HEK293 (cell line): Measurements from ENCODE around the gene EML4.

Source experiments
- CTCF ChIA-PET: fragments of 350-600 bp; formaldehyde crosslinking; extraction: SDS; loops from one replicate; lab custom pipeline; 2021; ENCODE audit warnings: antibody characterized with exemption; lab: Yijun Ruan, JAX
- POLR2A ChIA-PET: fragments of 300-600 bp; formaldehyde crosslinking; extraction: SDS; loops from one replicate; lab custom pipeline; 2020; ENCODE audit warnings: antibody characterized with exemption, inconsistent platforms; lab: Yijun Ruan, JAX
- H3K27ac ChIP-seq: fragments of 200-500 bp; sonication (Bioruptor generic); 2 replicates; pipeline ENCODE4 v1.5.1; 2014; ENCODE audit warnings: low read depth, low read length, control low read depth, inconsistent platforms; ENCODE audit errors: extremely low read depth
- H3K36me3 ChIP-seq, 2 experiments: fragments of 200-500 bp in 1 of 2; sonication (Bioruptor generic) in 1 of 2; 1 replicate in 1 of 2; 2 replicates in 1 of 2; pipeline ENCODE4 v1.5.1; 2014 to 2017; ENCODE audit warnings: inconsistent platforms in 2 of 2, low read length in 2 of 2; ENCODE audit not compliant: control insufficient read depth in 2 of 2, insufficient read depth in 1 of 2
- H3K4me1 ChIP-seq: fragments of 200-500 bp; sonication (Bioruptor generic); 2 replicates; pipeline ENCODE4 v1.5.1; 2014; ENCODE audit warnings: mild to moderate bottlenecking, low read length, inconsistent platforms; ENCODE audit not compliant: control insufficient read depth, insufficient read depth
- H3K4me3 ChIP-seq: 2 replicates; pipeline ENCODE4 v1.5.1; 2011; ENCODE audit warnings: low read depth, mild to moderate bottlenecking, control low read depth, low read length, moderate library complexity
- H3K9me3 ChIP-seq: fragments of 200-500 bp; sonication (Bioruptor generic); 2 replicates; pipeline ENCODE4 v1.5.1; 2014; ENCODE audit warnings: low read depth, low read length, inconsistent platforms; ENCODE audit not compliant: control insufficient read depth, insufficient read depth
- FEZF1 ChIP-seq: fragments of 450-650 bp; formaldehyde crosslinking; IDR thresholded peaks from 2 replicates; pipeline ENCODE4 v1.5.1; 2016; ENCODE audit warnings: missing biosample characterization, missing genetic modification characterization
- IKZF3 ChIP-seq: fragments of 450-650 bp; IDR thresholded peaks from 2 replicates; pipeline ENCODE4 v1.5.0; 2018; ENCODE audit warnings: missing biosample characterization, mild to moderate bottlenecking, missing genetic modification characterization, moderate library complexity
- KLF16 ChIP-seq: fragments of 450-650 bp; formaldehyde crosslinking; IDR thresholded peaks from 2 replicates; pipeline ENCODE4 v1.5.1; 2017; ENCODE audit warnings: missing biosample characterization, missing genetic modification characterization
- MZF1 ChIP-seq: fragments of 450-650 bp; formaldehyde crosslinking; IDR thresholded peaks from 2 replicates; pipeline ENCODE4 v1.5.1; 2017; ENCODE audit warnings: missing biosample characterization, missing genetic modification characterization, borderline replicate concordance
- OSR2 ChIP-seq: fragments of 450-650 bp; formaldehyde crosslinking; IDR thresholded peaks from 2 replicates; pipeline ENCODE4 v1.5.1; 2016; ENCODE audit warnings: missing biosample characterization, missing genetic modification characterization
- SALL2 ChIP-seq: fragments of 450-650 bp; formaldehyde crosslinking; IDR thresholded peaks from 2 replicates; pipeline ENCODE4 v1.5.0; 2017; ENCODE audit warnings: missing biosample characterization, mild to moderate bottlenecking, missing genetic modification characterization, borderline replicate concordance
- YY1 ChIP-seq: fragments of 450-650 bp; formaldehyde crosslinking; IDR thresholded peaks from 2 replicates; pipeline ENCODE4 v1.5.1; 2018; ENCODE audit warnings: missing biosample characterization, missing genetic modification characterization
- ZBTB1 ChIP-seq: fragments of 450-650 bp; formaldehyde crosslinking; IDR thresholded peaks from 2 replicates; pipeline ENCODE4 v1.5.1; 2016; ENCODE audit warnings: missing biosample characterization, missing genetic modification characterization
- ZFP69B ChIP-seq: fragments of 450-650 bp; formaldehyde crosslinking; IDR thresholded peaks from 2 replicates; pipeline ENCODE4 v1.5.1; 2016; ENCODE audit warnings: missing biosample characterization, missing genetic modification characterization
- ZNF10 ChIP-seq: fragments of 450-650 bp; formaldehyde crosslinking; IDR thresholded peaks from 2 replicates; pipeline ENCODE4 v1.5.1; 2017; ENCODE audit warnings: missing biosample characterization, missing genetic modification characterization
- ZNF112 ChIP-seq: fragments of 450-650 bp; formaldehyde crosslinking; IDR thresholded peaks from 2 replicates; pipeline ENCODE4 v1.5.0; 2017; ENCODE audit warnings: missing biosample characterization, missing genetic modification characterization
- ZNF16 ChIP-seq: fragments of 450-650 bp; formaldehyde crosslinking; IDR thresholded peaks from 2 replicates; pipeline ENCODE4 v1.5.1; 2016; ENCODE audit warnings: low read depth, missing biosample characterization, missing genetic modification characterization
- ZNF354C ChIP-seq: fragments of 450-650 bp; formaldehyde crosslinking; IDR thresholded peaks from 2 replicates; pipeline ENCODE4 v1.5.1; 2016; ENCODE audit warnings: missing biosample characterization, missing genetic modification characterization, low read depth, borderline replicate concordance
- ZNF391 ChIP-seq: fragments of 450-650 bp; formaldehyde crosslinking; IDR thresholded peaks from 2 replicates; pipeline ENCODE4 v1.5.1; 2016; ENCODE audit warnings: low read depth, missing biosample characterization, missing genetic modification characterization, borderline replicate concordance
- ZNF473 ChIP-seq: fragments of 450-650 bp; formaldehyde crosslinking; IDR thresholded peaks from 2 replicates; pipeline ENCODE4 v1.5.1; 2017; ENCODE audit warnings: missing biosample characterization, missing genetic modification characterization
- ZNF544 ChIP-seq: fragments of 450-650 bp; formaldehyde crosslinking; IDR thresholded peaks from 2 replicates; pipeline ENCODE4 v1.5.0; 2017; ENCODE audit warnings: missing biosample characterization, missing genetic modification characterization
- ZNF548 ChIP-seq: fragments of 450-650 bp; formaldehyde crosslinking; IDR thresholded peaks from 2 replicates; pipeline ENCODE4 v1.5.1; 2016; ENCODE audit warnings: missing biosample characterization, missing genetic modification characterization
- ZNF610 ChIP-seq: fragments of 450-650 bp; formaldehyde crosslinking; IDR thresholded peaks from 2 replicates; pipeline ENCODE4 v1.5.1; 2016; ENCODE audit warnings: missing biosample characterization, missing genetic modification characterization, borderline replicate concordance
- ZNF843 ChIP-seq: fragments of 450-650 bp; formaldehyde crosslinking; IDR thresholded peaks from 2 replicates; pipeline ENCODE4 v1.5.1; 2016; ENCODE audit warnings: missing biosample characterization, missing genetic modification characterization
- TF ChIP-seq, protein P1 (sequence below): fragments of 450-650 bp; formaldehyde crosslinking; optimal IDR thresholded peaks from 2 replicates; pipeline ENCODE3; 2016; ENCODE audit warnings: missing biosample characterization, mild to moderate bottlenecking, missing genetic modification characterization
- TF ChIP-seq, protein P2 (sequence below): fragments of 450-650 bp; formaldehyde crosslinking; IDR thresholded peaks from 2 replicates; pipeline ENCODE4 v1.5.1; 2017; ENCODE audit warnings: missing biosample characterization, missing genetic modification characterization
- TF ChIP-seq, protein P3 (sequence below): fragments of 450-650 bp; formaldehyde crosslinking; IDR thresholded peaks from 2 replicates; pipeline ENCODE4 v1.5.1; 2016; ENCODE audit warnings: missing biosample characterization, missing genetic modification characterization
- TF ChIP-seq, protein P4 (sequence below): fragments of 450-650 bp; formaldehyde crosslinking; IDR thresholded peaks from 2 replicates; pipeline ENCODE4 v1.5.1; 2016; ENCODE audit warnings: missing biosample characterization, missing genetic modification characterization

The EML4 gene

DNA sequence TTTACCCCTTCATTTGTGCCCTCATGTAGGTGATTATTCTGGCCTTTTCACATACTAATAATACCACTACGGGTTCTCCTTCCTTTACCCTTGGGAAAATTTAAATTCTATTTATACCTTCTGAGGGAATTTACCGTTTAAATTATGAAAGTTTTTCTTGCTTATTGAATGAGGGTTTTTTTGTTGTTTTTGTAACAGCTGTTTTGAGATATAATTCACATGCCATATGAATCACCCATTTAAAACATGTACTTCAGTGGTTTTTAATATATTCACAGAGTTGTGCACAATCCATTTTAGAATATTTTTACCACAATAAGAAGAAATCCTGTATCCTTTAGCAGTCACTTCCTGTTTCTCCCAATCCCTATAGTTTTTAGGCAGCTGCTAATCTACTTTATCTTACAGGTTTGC is 54.7 kb downstream of the EML4 start:
- no peak overlapping the region for H3K4me3 ChIP-seq
- H3K9me3 ChIP-seq: no peaks in the 10 kb centered on the region
- H3K36me3 ChIP-seq: no peaks in the 10 kb centered on the region
- TF ChIP-seq, protein P1, sequence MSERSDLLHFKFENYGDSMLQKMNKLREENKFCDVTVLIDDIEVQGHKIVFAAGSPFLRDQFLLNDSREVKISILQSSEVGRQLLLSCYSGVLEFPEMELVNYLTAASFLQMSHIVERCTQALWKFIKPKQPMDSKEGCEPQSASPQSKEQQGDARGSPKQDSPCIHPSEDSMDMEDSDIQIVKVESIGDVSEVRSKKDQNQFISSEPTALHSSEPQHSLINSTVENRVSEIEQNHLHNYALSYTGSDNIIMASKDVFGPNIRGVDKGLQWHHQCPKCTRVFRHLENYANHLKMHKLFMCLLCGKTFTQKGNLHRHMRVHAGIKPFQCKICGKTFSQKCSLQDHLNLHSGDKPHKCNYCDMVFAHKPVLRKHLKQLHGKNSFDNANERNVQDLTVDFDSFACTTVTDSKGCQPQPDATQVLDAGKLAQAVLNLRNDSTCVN (tag by site-specific recombination): no peak
- TF ChIP-seq ZNF473 (no peak), ZBTB1 (no peak), MZF1 (tag by site-specific recombination) (no peak), KLF16 (tag by site-specific recombination) (no peak), ZNF548 (tag by site-specific recombination) (no peak), IKZF3 (tag by site-specific recombination) (no peak), ZNF354C (no peak)
- CTCF ChIA-PET: interaction anchor here (0.7 to 1.1 kb wide), 2 partner anchors 16 to 129 kb away, joined by 3 read pairs; no protein-coding TSS in a partner anchor
- H3K4me1 ChIP-seq: no peaks in the 10 kb centered on the region
- H3K27ac ChIP-seq: no peak overlapping the region
- POLR2A ChIA-PET: no interaction called here

DNA sequence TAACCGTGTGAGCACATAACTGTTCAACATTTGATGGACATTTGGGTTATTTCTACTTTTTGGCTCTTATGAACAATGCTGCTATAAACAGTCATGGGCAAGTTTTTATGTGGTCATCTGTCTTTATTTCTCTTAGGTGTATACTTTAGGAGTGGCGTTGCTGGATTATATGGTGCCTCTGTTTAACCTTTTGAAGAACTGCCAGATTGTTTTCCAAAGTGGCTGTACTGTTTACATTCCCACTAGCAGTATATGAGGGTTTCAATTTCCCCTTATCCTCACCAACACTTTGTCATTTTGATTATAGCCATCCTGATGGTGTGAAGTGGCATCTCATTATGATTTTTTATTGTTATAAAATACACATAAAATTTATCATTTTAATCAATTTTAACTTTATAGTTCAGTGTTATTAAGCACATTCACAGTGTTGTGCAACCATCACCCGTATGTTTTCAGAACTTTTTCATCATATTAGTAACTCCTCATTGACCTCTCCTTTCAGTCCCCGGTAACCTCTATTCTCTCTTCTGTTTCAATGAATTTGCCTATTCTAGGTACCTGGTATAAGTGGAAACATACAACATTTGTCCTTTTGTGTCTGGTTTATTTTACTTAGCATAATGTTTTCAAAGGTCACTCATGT is 55.4 kb downstream of the EML4 start:
- Histone ChIP-seq H3K4me3 (no peak overlapping the region), H3K36me3 (no peaks in the 10 kb centered on the region), H3K27ac (no peak overlapping the region), H3K4me1 (no peaks in the 10 kb centered on the region), H3K9me3 (no peaks in the 10 kb centered on the region)
- TF ChIP-seq, protein P2, sequence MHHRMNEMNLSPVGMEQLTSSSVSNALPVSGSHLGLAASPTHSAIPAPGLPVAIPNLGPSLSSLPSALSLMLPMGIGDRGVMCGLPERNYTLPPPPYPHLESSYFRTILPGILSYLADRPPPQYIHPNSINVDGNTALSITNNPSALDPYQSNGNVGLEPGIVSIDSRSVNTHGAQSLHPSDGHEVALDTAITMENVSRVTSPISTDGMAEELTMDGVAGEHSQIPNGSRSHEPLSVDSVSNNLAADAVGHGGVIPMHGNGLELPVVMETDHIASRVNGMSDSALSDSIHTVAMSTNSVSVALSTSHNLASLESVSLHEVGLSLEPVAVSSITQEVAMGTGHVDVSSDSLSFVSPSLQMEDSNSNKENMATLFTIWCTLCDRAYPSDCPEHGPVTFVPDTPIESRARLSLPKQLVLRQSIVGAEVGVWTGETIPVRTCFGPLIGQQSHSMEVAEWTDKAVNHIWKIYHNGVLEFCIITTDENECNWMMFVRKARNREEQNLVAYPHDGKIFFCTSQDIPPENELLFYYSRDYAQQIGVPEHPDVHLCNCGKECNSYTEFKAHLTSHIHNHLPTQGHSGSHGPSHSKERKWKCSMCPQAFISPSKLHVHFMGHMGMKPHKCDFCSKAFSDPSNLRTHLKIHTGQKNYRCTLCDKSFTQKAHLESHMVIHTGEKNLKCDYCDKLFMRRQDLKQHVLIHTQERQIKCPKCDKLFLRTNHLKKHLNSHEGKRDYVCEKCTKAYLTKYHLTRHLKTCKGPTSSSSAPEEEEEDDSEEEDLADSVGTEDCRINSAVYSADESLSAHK (tag by site-specific recombination): peak; percentile 92
- TF ChIP-seq, protein P3, sequence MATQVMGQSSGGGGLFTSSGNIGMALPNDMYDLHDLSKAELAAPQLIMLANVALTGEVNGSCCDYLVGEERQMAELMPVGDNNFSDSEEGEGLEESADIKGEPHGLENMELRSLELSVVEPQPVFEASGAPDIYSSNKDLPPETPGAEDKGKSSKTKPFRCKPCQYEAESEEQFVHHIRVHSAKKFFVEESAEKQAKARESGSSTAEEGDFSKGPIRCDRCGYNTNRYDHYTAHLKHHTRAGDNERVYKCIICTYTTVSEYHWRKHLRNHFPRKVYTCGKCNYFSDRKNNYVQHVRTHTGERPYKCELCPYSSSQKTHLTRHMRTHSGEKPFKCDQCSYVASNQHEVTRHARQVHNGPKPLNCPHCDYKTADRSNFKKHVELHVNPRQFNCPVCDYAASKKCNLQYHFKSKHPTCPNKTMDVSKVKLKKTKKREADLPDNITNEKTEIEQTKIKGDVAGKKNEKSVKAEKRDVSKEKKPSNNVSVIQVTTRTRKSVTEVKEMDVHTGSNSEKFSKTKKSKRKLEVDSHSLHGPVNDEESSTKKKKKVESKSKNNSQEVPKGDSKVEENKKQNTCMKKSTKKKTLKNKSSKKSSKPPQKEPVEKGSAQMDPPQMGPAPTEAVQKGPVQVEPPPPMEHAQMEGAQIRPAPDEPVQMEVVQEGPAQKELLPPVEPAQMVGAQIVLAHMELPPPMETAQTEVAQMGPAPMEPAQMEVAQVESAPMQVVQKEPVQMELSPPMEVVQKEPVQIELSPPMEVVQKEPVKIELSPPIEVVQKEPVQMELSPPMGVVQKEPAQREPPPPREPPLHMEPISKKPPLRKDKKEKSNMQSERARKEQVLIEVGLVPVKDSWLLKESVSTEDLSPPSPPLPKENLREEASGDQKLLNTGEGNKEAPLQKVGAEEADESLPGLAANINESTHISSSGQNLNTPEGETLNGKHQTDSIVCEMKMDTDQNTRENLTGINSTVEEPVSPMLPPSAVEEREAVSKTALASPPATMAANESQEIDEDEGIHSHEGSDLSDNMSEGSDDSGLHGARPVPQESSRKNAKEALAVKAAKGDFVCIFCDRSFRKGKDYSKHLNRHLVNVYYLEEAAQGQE (tag by site-specific recombination): no peak
- TF ChIP-seq ZNF391 (tag by site-specific recombination) (no peak), ZNF544 (no peak), ZNF16 (tag by site-specific recombination) (no peak), OSR2 (tag by site-specific recombination) (peak; percentile 26), FEZF1 (tag by site-specific recombination) (peak; percentile 71), ZNF610 (tag by site-specific recombination) (no peak), ZFP69B (no peak), ZNF843 (0 out of 2 replicates have a peak, but pooled peaks have one; percentile 28), SALL2 (tag by site-specific recombination) (no peak), MZF1 (tag by site-specific recombination) (no peak), ZNF112 (no peak), ZNF10 (tag by site-specific recombination) (no peak), YY1 (tag by site-specific recombination) (no peak)
- TF ChIP-seq, protein P4, sequence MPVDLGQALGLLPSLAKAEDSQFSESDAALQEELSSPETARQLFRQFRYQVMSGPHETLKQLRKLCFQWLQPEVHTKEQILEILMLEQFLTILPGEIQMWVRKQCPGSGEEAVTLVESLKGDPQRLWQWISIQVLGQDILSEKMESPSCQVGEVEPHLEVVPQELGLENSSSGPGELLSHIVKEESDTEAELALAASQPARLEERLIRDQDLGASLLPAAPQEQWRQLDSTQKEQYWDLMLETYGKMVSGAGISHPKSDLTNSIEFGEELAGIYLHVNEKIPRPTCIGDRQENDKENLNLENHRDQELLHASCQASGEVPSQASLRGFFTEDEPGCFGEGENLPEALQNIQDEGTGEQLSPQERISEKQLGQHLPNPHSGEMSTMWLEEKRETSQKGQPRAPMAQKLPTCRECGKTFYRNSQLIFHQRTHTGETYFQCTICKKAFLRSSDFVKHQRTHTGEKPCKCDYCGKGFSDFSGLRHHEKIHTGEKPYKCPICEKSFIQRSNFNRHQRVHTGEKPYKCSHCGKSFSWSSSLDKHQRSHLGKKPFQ (tag by site-specific recombination): peak; percentile 80
- ChIA-PET CTCF (interaction anchor here (1.1 kb wide), 1 partner anchor 129 kb away, joined by 3 read pairs; no protein-coding TSS in a partner anchor), POLR2A (no interaction called here)
